Vagina (tissue), 2 donors: Measurements from ENCODE around the gene RASSF9. TPM values are rescaled to one million over a fixed set of nuclear protein-coding genes. Genes with fewer than 3 reads are reported as not detected.

ENCODE experiments used
- DNase-seq, 2 donors: peaks; one replicate each; pipeline ENCODE4 v3.0.0-alpha.2; 2017; ENCODE audit errors: extremely low spot score in 2 of 2
- H3K27ac ChIP-seq: fragments of 200-600 bp; sonication (generic); one replicate; pipeline ENCODE4 v1.5.1; 2019
- H3K27me3 ChIP-seq: fragments of 200-600 bp; sonication (generic); one replicate; pipeline ENCODE4 v1.5.1; 2019
- H3K36me3 ChIP-seq, 2 donors: fragments of 200-600 bp; sonication (generic); one replicate each; pipeline ENCODE4 v1.5.1; 2017 to 2019
- H3K4me1 ChIP-seq: fragments of 200-600 bp; sonication (generic); one replicate; pipeline ENCODE4 v1.5.1; 2019
- H3K4me3 ChIP-seq, 2 donors: fragments of 200-600 bp; sonication (generic); 1 replicate in 1 of 2; 2 replicates in 1 of 2; pipeline ENCODE4 v1.5.1; 2016 to 2019
- H3K9me3 ChIP-seq: fragments of 200-600 bp; sonication (generic); one replicate; pipeline ENCODE4 v1.5.1; 2019
- CTCF ChIP-seq, 3 experiments: fragments of 450-650 bp in 2 of 3; fragments of 200-600 bp in 1 of 3; sonication (generic) in 1 of 3; IDR thresholded peaks; one replicate each; pipeline ENCODE4 v1.5.1; 2017 to 2019; ENCODE audit warnings: antibody characterized with exemption in 3 of 3, mild to moderate bottlenecking in 2 of 3, moderate library complexity in 2 of 3
- POLR2A ChIP-seq, 2 donors: fragments of 450-650 bp; IDR thresholded peaks; one replicate each; pipeline ENCODE4 v1.6.1; 2017; ENCODE audit warnings: antibody characterized with exemption in 2 of 2, mild to moderate bottlenecking in 2 of 2, moderate library complexity in 2 of 2
- POLR2AphosphoS5 ChIP-seq, 2 donors: sonication (generic); formaldehyde crosslinking; IDR thresholded peaks; one replicate each; pipeline ENCODE4 v1.9.0; 2017; ENCODE audit warnings: antibody characterized with exemption in 2 of 2, mild to moderate bottlenecking in 2 of 2, low read depth in 1 of 2; ENCODE audit not compliant: insufficient read depth in 1 of 2
- intact Hi-C: fragments of 100-400 bp; cut with DNase I; formaldehyde crosslinking; loops from one replicate; pipeline ENCODE4 v1.15.1; 2023
- total RNA-seq: library from RNA; depleted of rRNA; stranded (reverse); fragments of >200 nt; gene quantifications from one replicate; pipeline ENCODE4 v1.2.3, GENCODE V29; 2016

The RASSF9 gene
- total RNA-seq, 1 donor from 2014 or later = 1.7 TPM

GRCh38 chr12:85803231-85803630 lies 33.0 kb downstream of the RASSF9 start:
- DNase-seq = no peak
- no peak overlapping the region for H3K27ac ChIP-seq
- H3K4me1 ChIP-seq = no peaks in the 10 kb centered on the region

GRCh38 chr12:85798122-85798521 lies 38.1 kb downstream of the RASSF9 start:
- Histone ChIP-seq H3K4me3 (no peak overlapping the region), H3K4me1 (no peaks in the 10 kb centered on the region), H3K9me3 (no peaks in the 10 kb centered on the region), H3K27me3 (no peaks in the 10 kb centered on the region), H3K27ac (no peak overlapping the region), H3K36me3 (no peaks in the 10 kb centered on the region)
- DNase-seq = no peak
- no peak for TF ChIP-seq POLR2A (IDR thresholded peaks at IDR 0.05)
- TF ChIP-seq POLR2AphosphoS5 (IDR thresholded peaks at IDR 0.05; ENCODE audit: insufficient read depth in 1 of 2, low read depth in 1 of 2) = no peak
- TF ChIP-seq CTCF (IDR thresholded peaks at IDR 0.05) = no peak
- intact Hi-C loops = no loop called here

More at GRCh38 chr12:85803231-85803630, 33.0 kb downstream of the RASSF9 start:
- Histone ChIP-seq H3K9me3 (no peaks in the 10 kb centered on the region), H3K4me3 (no peak overlapping the region), H3K27me3 (no peaks in the 10 kb centered on the region), H3K36me3 (no peaks in the 10 kb centered on the region)
- intact Hi-C loops = no loop called here
- TF ChIP-seq CTCF (IDR thresholded peaks at IDR 0.05) (no peak), POLR2A (IDR thresholded peaks at IDR 0.05) (no peak), POLR2AphosphoS5 (IDR thresholded peaks at IDR 0.05; ENCODE audit: insufficient read depth in 1 of 2, low read depth in 1 of 2) (no peak)

GRCh38 chr12:85796001-85796400 lies 40.2 kb downstream of the RASSF9 start:
- Histone ChIP-seq H3K4me1 (no peaks in the 10 kb centered on the region), H3K27me3 (no peaks in the 10 kb centered on the region), H3K27ac (no peak overlapping the region), H3K9me3 (no peaks in the 10 kb centered on the region), H3K36me3 (no peaks in the 10 kb centered on the region), H3K4me3 (no peak overlapping the region)
- DNase-seq = no peak
- intact Hi-C loops = no loop called here
- TF ChIP-seq POLR2A (IDR thresholded peaks at IDR 0.05) (no peak), CTCF (IDR thresholded peaks at IDR 0.05) (no peak), POLR2AphosphoS5 (IDR thresholded peaks at IDR 0.05; ENCODE audit: insufficient read depth in 1 of 2, low read depth in 1 of 2) (no peak)

DNA sequence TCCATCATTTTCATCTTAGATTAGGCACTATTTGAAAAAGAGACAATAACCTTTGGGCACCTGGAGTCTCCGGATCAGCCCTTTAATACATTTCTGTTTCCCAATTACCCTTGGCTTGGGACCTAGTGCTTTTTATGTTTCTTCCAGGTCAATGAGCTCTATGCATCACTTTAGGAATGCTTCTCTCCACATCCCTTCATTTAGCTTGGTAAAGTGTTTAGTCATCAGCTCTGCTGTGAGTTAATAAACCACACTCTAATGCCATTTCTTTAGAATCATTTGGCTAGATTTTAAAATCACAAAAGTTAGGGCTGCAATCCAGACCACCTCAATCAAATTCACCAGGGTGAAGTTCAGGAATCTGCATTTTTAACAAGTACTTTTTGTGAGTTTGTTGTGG lies 41.7 kb downstream of the RASSF9 start:
- DNase-seq = no peak
- H3K9me3 ChIP-seq = no peaks in the 10 kb centered on the region
- H3K4me3 ChIP-seq = no peak overlapping the region
- no peak overlapping the region for H3K27ac ChIP-seq
- no peaks in the 10 kb centered on the region for H3K27me3 ChIP-seq
- TF ChIP-seq CTCF (IDR thresholded peaks at IDR 0.05) (no peak), POLR2AphosphoS5 (IDR thresholded peaks at IDR 0.05; ENCODE audit: insufficient read depth in 1 of 2, low read depth in 1 of 2) (no peak), POLR2A (IDR thresholded peaks at IDR 0.05) (no peak)
- intact Hi-C loops = no loop called here
- no peaks in the 10 kb centered on the region for H3K36me3 ChIP-seq
- no peaks in the 10 kb centered on the region for H3K4me1 ChIP-seq

DNA sequence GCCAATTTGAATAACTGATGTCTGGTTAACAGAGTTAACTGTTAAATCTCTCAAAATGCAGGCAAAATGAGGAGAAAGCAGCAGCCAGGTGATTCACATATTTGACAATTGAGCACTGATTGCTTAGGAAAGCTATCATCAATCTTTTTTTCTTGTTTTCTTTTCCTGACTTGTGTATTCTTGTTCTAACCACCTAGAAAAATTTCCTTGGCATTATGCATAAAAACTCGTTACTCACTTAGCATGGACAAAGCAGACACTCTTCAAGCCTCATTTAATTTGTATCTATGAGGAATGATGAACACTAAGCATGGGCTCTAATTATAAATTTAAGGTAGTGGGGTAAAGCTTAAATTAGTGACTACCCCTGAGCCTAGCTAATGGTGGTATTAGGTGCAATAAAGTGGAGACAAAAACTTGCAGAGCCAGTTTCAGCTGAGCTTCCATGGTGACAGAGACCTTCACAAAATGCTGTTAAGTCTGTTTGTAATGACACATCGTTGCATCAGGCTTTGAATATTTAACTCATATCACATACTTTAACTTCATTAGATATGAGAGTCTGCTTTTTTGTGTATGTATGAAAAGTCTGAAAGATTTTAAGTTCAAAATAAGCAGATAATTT lies 52.0 kb downstream of the RASSF9 start:
- DNase-seq = no peak
- H3K4me3 ChIP-seq = no peak overlapping the region
- no peak overlapping the region for H3K27ac ChIP-seq
- H3K9me3 ChIP-seq = no peaks in the 10 kb centered on the region
- TF ChIP-seq POLR2AphosphoS5 (IDR thresholded peaks at IDR 0.05; ENCODE audit: insufficient read depth in 1 of 2, low read depth in 1 of 2) (no peak), CTCF (IDR thresholded peaks at IDR 0.05) (no peak), POLR2A (IDR thresholded peaks at IDR 0.05) (no peak)
- intact Hi-C loops = no loop called here
- no peaks in the 10 kb centered on the region for H3K4me1 ChIP-seq
- H3K36me3 ChIP-seq = no peaks in the 10 kb centered on the region
- H3K27me3 ChIP-seq = no peaks in the 10 kb centered on the region
